GM21825 (cell line): ENCODE results near the gene AKR1E2.
"Not testable (repeated sequence)": the region's sequence is repeated elsewhere in the genome, so short reads cannot be mapped to it uniquely, and the experiment has no call there.

Experiments used
- ATAC-seq: cut with Tn5 transposase; IDR thresholded peaks from one replicate; pipeline ENCODE4 v1.9.1; 2021; ENCODE audit warnings: mild to moderate bottlenecking, moderate library complexity; ENCODE audit not compliant: unreplicated experiment

Gene AKR1E2

GRCh38 chr10:4813023-4813422, 13.0 kb upstream of the AKR1E2 start:
- ATAC-seq: no peak

GRCh38 chr10:4813496-4813895, 12.5 kb upstream of the AKR1E2 start:
- ATAC-seq: no peak

- ATAC-seq: not testable (repeated sequence)
Measured at GRCh38 chr10:4815646-4816180, 10.3 kb upstream of the AKR1E2 start.

GRCh38 chr10:4816966-4817365, 9.0 kb upstream of the AKR1E2 start:
- no peak for ATAC-seq

GRCh38 chr10:4819067-4819466, 6.9 kb upstream of the AKR1E2 start:
- ATAC-seq: no peak

- ATAC-seq: no peak
Measured at GRCh38 chr10:4819707-4820106, 6.3 kb upstream of the AKR1E2 start.

GRCh38 chr10:4820804-4821401, 5.1 kb upstream of the AKR1E2 start:
- ATAC-seq: no peak

- no peak for ATAC-seq
Measured at GRCh38 chr10:4822208-4822607, 3.8 kb upstream of the AKR1E2 start.

GRCh38 chr10:4824791-4825310, 1.2 kb upstream of the AKR1E2 start:
- ATAC-seq: no peak

- no peak for ATAC-seq
Measured at GRCh38 chr10:4825456-4825867, 545 bp upstream of the AKR1E2 start.

- no peak for ATAC-seq
Measured at GRCh38 chr10:4826792-4827324, 851 bp downstream of the AKR1E2 start.

- no peak for ATAC-seq
Measured at GRCh38 chr10:4828005-4828404, 2.0 kb downstream of the AKR1E2 start.

- no peak for ATAC-seq
Measured at GRCh38 chr10:4830551-4830950, 4.5 kb downstream of the AKR1E2 start.

GRCh38 chr10:4831091-4831490, 5.1 kb downstream of the AKR1E2 start:
- no peak for ATAC-seq

- ATAC-seq: no peak
Measured at GRCh38 chr10:4833286-4833685, 7.3 kb downstream of the AKR1E2 start.

GRCh38 chr10:4834898-4835405, 8.9 kb downstream of the AKR1E2 start:
- no peak for ATAC-seq

- ATAC-seq: no peak
Measured at GRCh38 chr10:4835494-4835918, 9.5 kb downstream of the AKR1E2 start.

- no peak for ATAC-seq
Measured at GRCh38 chr10:4836416-4836969, 10.5 kb downstream of the AKR1E2 start.

GRCh38 chr10:4837551-4837950, 11.5 kb downstream of the AKR1E2 start:
- ATAC-seq: no peak

GRCh38 chr10:4838743-4839142, 12.7 kb downstream of the AKR1E2 start:
- no peak for ATAC-seq

GRCh38 chr10:4839353-4839752, 13.3 kb downstream of the AKR1E2 start:
- ATAC-seq: no peak

- ATAC-seq: no peak
Measured at GRCh38 chr10:4840151-4840550, 14.1 kb downstream of the AKR1E2 start.
